Measurements from ENCODE around the gene RIC1. TPM values are rescaled to one million over a fixed set of nuclear protein-coding genes. Genes with fewer than 3 reads are reported as not detected.
"Not testable (repeated sequence)": the region's sequence is repeated elsewhere in the genome, so short reads cannot be mapped to it uniquely, and the experiment has no call there.

RIC1 gene
- total RNA-seq, 1 experiment from 2014 or later, result 23.1 TPM

GRCh38 chr9:5646116-5646515 lies 17.2 kb downstream of the RIC1 start:
- no TSS peak for BruUV-seq (replicated peaks)
- H3K27ac Mint-ChIP-seq (ENCODE audit: low read depth, unreplicated experiment), result no peak overlapping the region
- no peaks in the 10 kb centered on the region for H3K27me3 Mint-ChIP-seq (ENCODE audit: insufficient read depth, unreplicated experiment)
- ChIA-PET POLR2A (interaction anchor here (1.7 kb wide), 1 partner anchor 17 kb away, joined by 5 read pairs; the partner anchor contains the start of gene RIC1), CTCF (interaction anchor here (0.5 to 0.7 kb wide), 2 partner anchors 634 to 870 kb away, joined by 3 to 4 read pairs; no protein-coding TSS in a partner anchor)
- no peak for DNase-seq (ENCODE audit: unreplicated experiment)
- H3K4me1 Mint-ChIP-seq (ENCODE audit: insufficient read depth, unreplicated experiment), result peaks cover 22% of the 10 kb centered on the region
- TF ChIP-seq CTCF (IDR thresholded peaks at IDR 0.05; ENCODE audit: unreplicated experiment), result no peak
- no peaks in the 10 kb centered on the region for H3K36me3 Mint-ChIP-seq (ENCODE audit: insufficient read depth, unreplicated experiment)
- no peak overlapping the region for H3K4me3 Mint-ChIP-seq (ENCODE audit: unreplicated experiment)
- H3K9me3 Mint-ChIP-seq (ENCODE audit: unreplicated experiment), result peaks cover 10% of the 10 kb centered on the region
- intact Hi-C loops (cut with micrococcal nuclease), result loop anchor here (5.0 kb wide), 1 partner anchor 56 kb away; no protein-coding TSS in a partner anchor

- DNase-seq (ENCODE audit: unreplicated experiment), result no peak
- Mint-ChIP-seq H3K27ac (ENCODE audit: low read depth, unreplicated experiment) (peak overlapping the region; percentile 75), H3K4me3 (ENCODE audit: unreplicated experiment) (no peak overlapping the region), H3K36me3 (ENCODE audit: insufficient read depth, unreplicated experiment) (no peaks in the 10 kb centered on the region), H3K27me3 (ENCODE audit: insufficient read depth, unreplicated experiment) (no peaks in the 10 kb centered on the region), H3K9me3 (ENCODE audit: unreplicated experiment) (peaks cover 25% of the 10 kb centered on the region), H3K4me1 (ENCODE audit: insufficient read depth, unreplicated experiment) (peaks cover 19% of the 10 kb centered on the region)
- intact Hi-C loops (cut with micrococcal nuclease), result no loop called here
- CTCF ChIA-PET, result interaction anchor here (1.3 kb wide), 1 partner anchor 15 kb away, joined by 3 read pairs; no protein-coding TSS in a partner anchor
- POLR2A ChIA-PET, result no interaction called here
- no TSS peak for BruUV-seq (replicated peaks)
- TF ChIP-seq CTCF (IDR thresholded peaks at IDR 0.05; ENCODE audit: unreplicated experiment), result no peak
These were observed 21.6 kb downstream of the RIC1 start for GRCh38 chr9:5650356-5651105.

- Mint-ChIP-seq H3K4me3 (ENCODE audit: unreplicated experiment) (no peak overlapping the region), H3K9me3 (ENCODE audit: unreplicated experiment) (peaks cover 25% of the 10 kb centered on the region), H3K36me3 (ENCODE audit: insufficient read depth, unreplicated experiment) (no peaks in the 10 kb centered on the region), H3K4me1 (ENCODE audit: insufficient read depth, unreplicated experiment) (peaks cover 19% of the 10 kb centered on the region), H3K27ac (ENCODE audit: low read depth, unreplicated experiment) (peak overlapping the region; percentile 75), H3K27me3 (ENCODE audit: insufficient read depth, unreplicated experiment) (no peaks in the 10 kb centered on the region)
- TF ChIP-seq CTCF (IDR thresholded peaks at IDR 0.05; ENCODE audit: unreplicated experiment), result no peak
- no TSS peak for BruUV-seq (replicated peaks)
- ChIA-PET POLR2A (no interaction called here), CTCF (interaction anchor here (1.3 kb wide), 1 partner anchor 16 kb away, joined by 3 read pairs; no protein-coding TSS in a partner anchor)
- DNase-seq (ENCODE audit: unreplicated experiment), result no peak
- intact Hi-C loops (cut with micrococcal nuclease), result no loop called here
These were observed 22.3 kb downstream of the RIC1 start for GRCh38 chr9:5651246-5651645.

GRCh38 chr9:5652821-5653220 lies 23.9 kb downstream of the RIC1 start:
- intact Hi-C loops (cut with micrococcal nuclease), result no loop called here
- CTCF ChIA-PET, result interaction anchor here (0.6 kb wide), 1 partner anchor 1189 kb away, joined by 3 read pairs; no protein-coding TSS in a partner anchor
- BruUV-seq (replicated peaks), result no TSS peak
- Mint-ChIP-seq H3K9me3 (ENCODE audit: unreplicated experiment) (peaks cover 25% of the 10 kb centered on the region), H3K36me3 (ENCODE audit: insufficient read depth, unreplicated experiment) (no peaks in the 10 kb centered on the region), H3K4me1 (ENCODE audit: insufficient read depth, unreplicated experiment) (peaks cover 26% of the 10 kb centered on the region), H3K4me3 (ENCODE audit: unreplicated experiment) (no peak overlapping the region), H3K27me3 (ENCODE audit: insufficient read depth, unreplicated experiment) (no peaks in the 10 kb centered on the region), H3K27ac (ENCODE audit: low read depth, unreplicated experiment) (no peak overlapping the region)
- POLR2A ChIA-PET, result no interaction called here
- no peak for TF ChIP-seq CTCF (IDR thresholded peaks at IDR 0.05; ENCODE audit: unreplicated experiment)
- no peak for DNase-seq (ENCODE audit: unreplicated experiment)

GRCh38 chr9:5662804-5663203 lies 33.9 kb downstream of the RIC1 start:
- DNase-seq (ENCODE audit: unreplicated experiment); POLR2A ChIA-PET; intact Hi-C loops (cut with micrococcal nuclease); H3K27ac Mint-ChIP-seq (ENCODE audit: low read depth, unreplicated experiment); H3K4me1 Mint-ChIP-seq (ENCODE audit: insufficient read depth, unreplicated experiment); H3K4me3 Mint-ChIP-seq (ENCODE audit: unreplicated experiment); H3K27me3 Mint-ChIP-seq (ENCODE audit: insufficient read depth, unreplicated experiment); BruUV-seq (replicated peaks): not testable (repeated sequence)
- CTCF ChIA-PET, result interaction anchor here (0.6 kb wide), 2 partner anchors 54 to 92 kb away, joined by 3 to 5 read pairs; no protein-coding TSS in a partner anchor
- H3K36me3 Mint-ChIP-seq (ENCODE audit: insufficient read depth, unreplicated experiment), result peaks cover 19% of the 10 kb centered on the region
- H3K9me3 Mint-ChIP-seq (ENCODE audit: unreplicated experiment), result peaks cover 20% of the 10 kb centered on the region
